HG02623 (cell line): ENCODE results near the gene SLC5A4.
"Not testable (repeated sequence)": the region's sequence is repeated elsewhere in the genome, so short reads cannot be mapped to it uniquely, and the experiment has no call there.

Source experiments
- ATAC-seq: cut with Tn5 transposase; IDR thresholded peaks from one replicate; pipeline ENCODE4 v1.9.1; 2021; ENCODE audit warnings: moderate library complexity; ENCODE audit not compliant: unreplicated experiment

Gene SLC5A4

DNA sequence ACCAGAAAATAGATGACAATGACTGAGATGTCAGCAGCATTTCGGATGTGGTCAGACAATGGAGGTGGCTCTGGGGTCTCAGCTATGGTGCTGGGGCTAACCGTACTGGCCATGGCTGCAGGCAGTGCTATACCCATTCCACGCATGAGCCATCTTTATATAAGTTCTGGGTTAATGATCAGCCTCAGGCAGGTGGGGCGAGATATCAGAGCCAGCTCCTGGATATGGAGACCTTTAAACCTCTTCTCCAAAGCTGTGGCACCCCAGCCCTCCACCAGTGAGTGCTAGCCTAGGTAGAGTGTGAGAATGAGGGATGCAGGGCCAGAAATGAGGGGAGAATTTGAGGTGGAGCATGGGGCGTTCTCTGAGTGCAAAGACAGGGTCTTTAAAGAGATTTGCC, at the start of gene SLC5A4:
Gene SLC5A4 (minus strand): TSS at position 131 of the 400 bp plus-strand sequence. CDS start 18 bp downstream, at position 113.
- no peak for ATAC-seq

DNA sequence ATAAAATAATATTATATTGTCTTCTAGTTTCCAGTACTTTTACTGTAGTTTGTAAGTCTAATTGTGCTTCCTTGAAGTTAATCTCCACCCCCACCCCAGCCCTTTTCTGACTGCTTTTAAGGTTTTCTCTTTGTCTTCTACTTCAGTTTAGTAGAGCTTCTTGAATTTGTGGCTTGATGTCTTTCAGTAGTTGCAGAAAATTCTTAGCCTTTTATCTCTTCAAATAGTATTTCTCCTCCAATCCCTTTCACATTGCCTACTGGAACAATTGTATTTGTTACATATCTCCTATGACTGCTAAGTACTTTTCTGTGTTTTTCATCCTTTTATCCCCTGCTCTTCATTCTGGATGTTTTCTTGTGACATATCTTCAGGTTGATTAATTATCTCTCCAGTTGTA, 38.8 kb upstream of the SLC5A4 start:
- not testable (repeated sequence) for ATAC-seq

DNA sequence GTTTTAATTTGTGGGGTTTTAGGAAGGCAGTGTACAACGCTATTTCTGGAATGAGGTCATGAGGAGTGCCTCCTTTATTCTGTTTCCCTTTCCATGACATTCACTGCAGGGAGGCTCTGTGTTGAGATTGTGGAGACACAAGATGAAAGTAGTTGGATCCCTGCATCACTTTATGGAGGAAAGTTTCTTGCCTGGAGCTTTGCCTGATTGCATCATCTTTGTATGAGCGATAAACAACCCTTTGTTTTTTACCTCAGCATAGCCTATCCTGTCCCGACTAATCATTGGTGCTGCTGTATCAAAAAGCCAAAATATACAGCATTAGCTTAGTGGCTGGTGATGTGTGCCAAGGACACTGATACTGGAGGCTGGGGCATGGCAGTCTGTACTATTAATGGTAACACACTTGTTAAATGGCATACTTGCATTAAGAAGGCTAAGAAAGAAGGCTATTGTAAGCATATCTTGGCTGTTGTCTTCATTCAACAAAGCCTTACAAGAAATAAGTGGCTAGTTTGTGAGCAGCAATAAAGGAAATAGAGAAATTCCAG, 31.2 kb upstream of the SLC5A4 start:
- no peak for ATAC-seq

DNA sequence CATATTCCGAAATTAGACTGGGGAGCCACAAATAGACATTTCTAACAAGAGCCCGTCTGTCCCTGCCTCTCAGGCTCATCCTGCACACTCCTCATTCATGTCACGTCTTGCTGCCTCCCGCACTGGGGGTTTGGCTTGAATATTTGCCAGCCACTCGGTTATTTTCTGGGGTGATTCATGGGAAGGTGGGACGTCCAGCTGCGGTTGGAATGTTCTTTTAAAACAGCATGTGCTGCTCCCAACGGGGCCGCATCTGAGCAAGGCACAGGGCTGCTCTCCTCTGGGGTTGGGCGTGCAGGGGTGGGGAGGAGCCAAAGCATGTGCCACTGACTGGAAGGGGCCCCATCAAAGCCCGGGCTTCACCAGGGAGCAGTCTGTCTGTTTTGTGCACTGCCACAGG, 25.9 kb upstream of the SLC5A4 start:
- no peak for ATAC-seq

DNA sequence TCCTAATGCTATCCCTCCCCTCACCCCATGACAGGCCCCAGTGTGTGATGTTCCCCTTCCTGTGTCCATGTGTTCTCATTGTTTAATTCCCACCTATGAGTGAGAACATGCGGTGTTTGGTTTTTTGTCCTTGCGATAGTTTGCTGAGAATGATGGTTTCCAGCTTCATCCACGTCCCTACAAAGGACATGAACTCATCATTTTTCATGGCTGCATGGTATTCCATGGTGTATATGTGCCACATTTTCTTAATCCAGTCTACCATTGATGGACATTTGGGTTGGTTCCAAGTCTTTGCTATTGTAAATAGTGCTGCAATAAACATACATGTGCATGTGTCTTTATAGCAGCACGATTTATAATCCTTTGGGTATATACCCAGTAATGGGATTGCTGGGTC, 20.2 kb upstream of the SLC5A4 start:
- ATAC-seq, result not testable (repeated sequence)

DNA sequence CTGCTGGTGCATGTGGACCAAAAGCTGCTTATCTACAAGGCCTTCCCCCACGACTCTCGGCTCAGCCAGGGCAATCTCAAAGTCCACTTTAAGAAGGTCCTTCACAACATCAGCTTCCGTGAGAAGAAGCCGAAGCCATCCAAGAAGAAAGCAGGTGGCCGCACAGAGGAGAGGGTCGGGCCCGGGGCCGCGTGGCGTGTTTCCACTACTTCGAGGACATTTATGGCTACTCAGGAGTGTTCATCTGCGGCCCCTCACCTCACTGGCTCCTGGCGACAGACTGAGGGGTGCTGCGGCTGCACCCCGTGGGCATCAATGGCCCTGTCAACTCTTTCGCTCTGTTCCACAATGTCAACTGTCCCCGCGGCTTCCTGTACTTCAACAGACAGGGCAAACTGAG, 16.2 kb upstream of the SLC5A4 start:
- no peak for ATAC-seq

DNA sequence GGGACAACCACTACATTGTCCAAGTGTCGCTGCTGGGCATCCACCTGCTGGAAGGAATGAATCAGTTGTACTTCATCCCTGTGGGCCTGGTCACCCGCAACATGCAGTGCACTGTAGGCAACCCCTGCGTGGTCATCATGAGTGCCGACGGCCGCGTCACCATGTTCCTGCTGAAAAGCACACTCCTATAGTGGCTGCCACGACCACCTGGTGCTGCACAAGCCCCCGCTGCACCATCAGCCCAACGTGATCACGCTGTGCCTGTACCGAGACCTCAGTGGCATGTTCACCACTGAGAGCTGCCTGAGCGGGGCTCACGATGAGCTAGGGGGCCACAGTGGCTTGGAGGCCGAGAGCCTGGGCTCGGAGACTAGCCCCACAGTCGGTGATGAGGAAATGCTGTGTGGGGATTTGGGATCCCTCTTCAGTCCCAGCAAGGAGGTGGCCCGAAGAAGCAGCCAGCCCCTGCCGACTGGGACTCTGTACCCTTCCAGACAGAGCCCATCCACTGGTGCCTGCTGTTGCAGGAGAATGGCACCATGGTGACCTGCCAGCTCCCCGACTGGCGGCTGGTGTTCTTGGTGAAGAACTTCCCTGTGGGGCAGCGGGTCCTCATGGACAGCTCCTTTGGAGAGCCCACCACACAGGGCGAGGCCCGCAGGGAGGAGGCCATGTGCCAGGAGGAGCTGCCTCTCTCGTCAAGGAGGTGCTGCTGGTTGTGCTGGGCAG, 15.7 kb upstream of the SLC5A4 start:
- no peak for ATAC-seq

DNA sequence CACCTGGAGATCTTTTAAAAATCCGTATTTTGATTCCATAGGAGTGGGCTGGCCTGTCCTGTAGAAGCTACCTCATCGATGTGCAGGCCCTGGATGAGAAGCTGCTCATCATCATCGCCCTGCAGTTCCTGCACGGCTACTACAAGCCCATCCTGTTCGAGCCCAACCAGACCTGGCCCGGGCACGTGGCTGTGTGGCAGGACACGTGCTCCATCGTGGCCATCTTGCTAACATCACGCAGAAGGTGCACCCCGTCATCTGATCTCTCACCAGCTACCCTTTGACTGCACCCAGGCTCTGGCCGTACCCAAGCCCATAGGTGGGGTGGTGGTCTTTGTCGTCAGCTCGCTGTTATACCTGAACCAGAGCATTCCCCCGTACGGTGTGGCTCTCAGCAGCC, 14.2 kb upstream of the SLC5A4 start:
- ATAC-seq, result no peak

DNA sequence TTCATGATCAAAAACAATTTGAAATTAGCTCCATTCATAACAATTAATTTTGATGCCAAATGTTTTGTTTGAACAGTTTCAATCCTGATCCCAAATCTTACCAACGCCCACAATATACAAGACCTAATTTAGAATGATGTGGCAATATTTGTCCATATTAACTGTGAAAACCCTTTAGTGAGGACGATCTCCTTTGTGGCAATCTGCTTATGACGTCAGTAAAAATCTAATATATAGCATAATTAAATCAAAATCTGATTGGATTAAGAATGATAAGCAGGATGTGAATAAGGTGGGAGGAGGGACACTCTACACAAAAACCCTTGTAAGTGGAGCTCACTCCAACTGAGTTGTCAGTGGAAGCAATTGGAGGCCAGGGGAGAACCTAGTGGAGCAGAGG, 11.9 kb upstream of the SLC5A4 start:
- no peak for ATAC-seq

DNA sequence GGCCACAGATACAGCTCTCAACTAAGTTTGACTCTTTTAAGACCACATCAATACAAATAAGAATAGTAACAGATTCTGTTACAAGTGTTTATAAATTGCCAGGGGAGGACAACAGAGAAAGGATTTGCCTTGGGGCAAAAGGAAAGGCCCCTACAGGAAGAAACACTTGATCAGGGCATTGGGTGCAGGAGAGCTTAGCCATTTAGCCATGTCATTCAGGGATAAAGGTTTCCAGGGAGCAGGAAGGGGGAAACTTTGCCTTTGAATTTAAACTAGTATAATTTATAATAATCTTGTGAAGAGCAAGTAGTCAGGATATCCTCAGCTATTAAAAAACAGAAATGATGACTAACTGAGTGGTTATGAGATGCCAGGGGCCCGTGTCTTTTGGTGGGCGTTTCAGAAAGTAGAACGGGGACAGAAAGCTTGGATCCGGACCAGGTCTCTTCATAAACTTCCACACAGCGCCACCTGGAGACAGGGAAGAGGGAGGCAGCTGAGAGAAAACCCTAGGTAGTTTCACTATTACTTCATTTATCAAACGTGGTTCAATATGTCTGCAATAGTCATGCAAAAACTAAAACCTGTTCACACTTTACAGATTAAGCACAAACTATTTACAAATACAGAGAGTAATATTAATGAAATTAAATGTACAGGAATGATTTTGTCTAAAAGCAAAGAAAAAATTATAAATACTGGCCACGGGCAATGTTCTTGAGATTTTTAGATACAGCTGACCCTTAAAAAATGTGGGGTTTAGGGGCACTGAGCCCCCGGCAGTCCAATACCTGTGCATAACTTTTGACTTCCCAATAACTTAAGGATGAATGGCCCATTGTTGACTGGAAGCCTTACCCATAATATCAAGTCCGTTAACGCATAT, 11.0 kb upstream of the SLC5A4 start:
- ATAC-seq, result no peak

DNA sequence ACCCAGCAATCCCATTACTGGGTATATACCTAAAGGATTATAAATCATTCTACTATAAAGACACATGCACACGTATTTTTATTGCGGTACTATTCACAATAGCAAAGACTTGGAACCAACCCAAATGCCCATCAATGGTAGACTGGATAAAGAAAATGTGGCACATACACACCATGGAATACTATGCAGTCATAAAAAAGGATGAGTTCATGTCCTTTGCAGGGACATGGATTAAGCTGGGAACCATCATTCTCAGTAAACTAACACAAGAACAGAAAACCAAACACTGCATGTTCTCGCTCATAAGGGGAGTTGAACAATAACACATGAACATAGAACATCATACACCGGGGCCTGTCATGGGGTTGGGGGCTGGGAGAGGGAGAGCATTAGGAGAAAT, 8.5 kb upstream of the SLC5A4 start:
- ATAC-seq, result not testable (repeated sequence)

DNA sequence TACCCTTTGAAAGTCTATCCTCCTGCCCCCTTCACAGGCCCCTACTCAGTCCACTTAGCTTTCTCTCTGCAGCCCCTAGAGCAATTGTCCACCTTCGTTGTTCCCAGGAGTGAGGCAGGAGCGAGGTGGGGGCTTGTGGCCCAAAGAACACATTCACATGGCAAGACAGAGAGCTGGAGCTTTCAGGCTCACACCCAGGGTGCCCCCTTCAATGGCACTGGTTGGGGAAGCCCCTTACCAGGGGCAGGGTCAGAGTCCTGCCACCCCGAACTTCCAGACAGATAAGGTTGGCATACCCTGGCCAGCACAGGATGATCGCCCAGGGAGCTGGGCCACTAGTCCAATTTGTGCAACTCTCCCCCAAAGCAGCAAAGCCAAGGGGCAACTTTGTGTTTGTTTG, 6.2 kb upstream of the SLC5A4 start:
- ATAC-seq, result no peak

DNA sequence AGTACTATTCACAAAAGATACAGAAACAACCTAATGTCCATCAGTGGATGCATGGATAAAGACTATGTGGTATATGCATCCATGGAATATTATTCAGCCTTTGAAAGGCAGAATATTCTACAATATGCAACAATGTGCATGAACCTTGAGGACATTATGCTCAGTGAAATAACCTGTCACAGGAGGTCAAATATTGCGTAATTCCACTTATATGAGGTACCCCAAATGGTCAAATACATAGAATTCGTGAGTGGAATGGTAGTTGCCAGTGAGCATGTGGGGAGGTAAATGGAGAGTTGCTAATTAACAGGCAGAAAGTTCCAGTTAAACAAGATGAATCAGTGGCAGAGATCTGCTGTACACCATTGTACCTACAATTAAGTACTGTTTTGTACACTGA, 3.6 kb upstream of the SLC5A4 start:
- ATAC-seq, result no peak

DNA sequence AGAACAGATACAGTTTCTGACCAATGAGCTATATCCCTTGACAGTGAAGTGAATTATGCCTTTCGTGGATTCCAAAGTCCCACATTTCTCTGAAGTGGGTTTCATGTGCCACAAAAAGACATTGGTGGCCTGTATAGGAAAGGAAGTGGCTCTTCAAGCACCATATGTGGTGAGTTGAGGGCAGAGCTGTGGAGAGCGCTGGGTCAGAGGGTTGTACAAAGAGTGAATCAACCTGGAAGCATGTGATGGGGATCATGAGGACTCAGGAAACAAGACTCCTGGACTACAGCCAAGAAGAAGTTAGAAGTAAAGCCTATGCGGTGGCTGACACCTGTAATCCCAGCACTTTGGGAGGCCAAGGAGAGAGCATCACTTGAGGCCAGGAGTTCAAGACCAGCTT, 579 bp upstream of the SLC5A4 start:
- no peak for ATAC-seq

DNA sequence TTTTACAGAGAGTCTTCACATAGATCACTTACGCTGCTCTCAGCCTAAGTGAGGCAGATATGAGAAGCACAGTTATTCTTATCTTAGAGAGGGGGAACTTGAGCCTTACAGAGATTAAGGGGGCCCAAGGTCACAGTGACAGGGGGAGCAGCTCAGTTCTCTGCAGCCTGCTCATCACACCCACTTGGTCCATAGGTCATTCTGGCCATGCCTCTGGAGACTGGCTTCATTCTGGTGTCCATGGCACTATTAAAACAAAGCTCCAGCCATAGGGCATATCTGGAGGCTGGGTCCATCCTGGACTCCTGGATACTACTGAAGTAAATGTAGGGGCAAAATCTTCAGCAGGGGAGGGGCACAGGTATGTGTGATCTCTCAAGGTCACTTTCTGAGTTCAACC, 5.9 kb downstream of the SLC5A4 start:
- no peak for ATAC-seq

DNA sequence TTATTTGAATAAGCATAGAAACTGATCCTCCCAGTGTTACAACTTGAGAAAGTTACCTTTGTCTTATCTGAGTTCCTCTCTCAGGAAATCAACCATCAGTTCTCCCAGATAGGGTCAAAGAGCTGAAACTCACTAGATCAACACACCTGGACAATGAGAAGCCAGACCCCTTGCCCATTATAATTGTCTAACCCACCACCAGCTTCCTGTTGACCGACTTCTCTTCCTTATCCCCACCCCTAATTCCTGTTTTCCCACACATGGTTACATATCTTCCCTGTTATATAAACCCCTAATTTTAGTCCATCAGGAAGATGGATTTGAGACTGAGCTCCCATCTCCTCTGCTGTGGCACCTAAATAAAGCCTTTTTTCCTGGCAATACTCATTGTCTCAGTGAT, 6.9 kb downstream of the SLC5A4 start:
- ATAC-seq, result no peak

DNA sequence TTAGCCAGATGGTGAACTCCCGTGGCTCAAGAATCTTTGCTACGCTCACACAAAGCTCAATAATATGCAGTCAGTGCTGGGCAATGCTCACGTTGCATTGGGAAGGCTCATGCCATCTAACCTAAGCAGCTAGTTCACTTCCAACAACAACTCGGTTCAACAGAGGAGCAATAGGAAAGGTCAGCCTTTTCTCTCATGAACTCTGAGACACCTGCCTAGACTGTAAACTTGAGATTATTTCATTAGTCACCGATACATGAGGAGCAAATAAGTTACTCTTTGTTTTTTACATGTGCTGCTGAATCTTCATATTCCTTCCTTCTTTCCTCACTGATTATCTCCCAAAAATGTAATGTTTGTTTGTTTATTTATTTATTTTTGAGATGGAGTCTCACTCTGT, 9.0 kb downstream of the SLC5A4 start:
- no peak for ATAC-seq

DNA sequence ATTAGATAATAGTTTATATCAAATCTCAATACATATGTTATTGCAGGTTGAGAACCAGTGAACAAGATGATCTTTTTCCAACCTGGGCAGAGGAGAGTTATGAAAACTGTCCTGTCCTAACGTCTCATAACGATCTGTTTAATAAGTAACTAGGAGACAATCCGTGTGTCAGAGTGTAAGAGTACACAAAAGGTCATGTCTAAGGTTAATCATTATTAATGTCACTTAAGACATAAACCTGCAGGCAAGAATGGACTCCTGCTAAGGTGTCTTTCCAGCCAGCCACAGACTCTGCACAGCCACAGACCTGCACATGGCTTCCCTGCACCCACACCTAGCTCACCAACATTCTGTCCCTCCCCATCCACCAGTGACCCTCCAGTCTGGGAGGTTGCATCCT, 10.1 kb downstream of the SLC5A4 start:
- no peak for ATAC-seq

DNA sequence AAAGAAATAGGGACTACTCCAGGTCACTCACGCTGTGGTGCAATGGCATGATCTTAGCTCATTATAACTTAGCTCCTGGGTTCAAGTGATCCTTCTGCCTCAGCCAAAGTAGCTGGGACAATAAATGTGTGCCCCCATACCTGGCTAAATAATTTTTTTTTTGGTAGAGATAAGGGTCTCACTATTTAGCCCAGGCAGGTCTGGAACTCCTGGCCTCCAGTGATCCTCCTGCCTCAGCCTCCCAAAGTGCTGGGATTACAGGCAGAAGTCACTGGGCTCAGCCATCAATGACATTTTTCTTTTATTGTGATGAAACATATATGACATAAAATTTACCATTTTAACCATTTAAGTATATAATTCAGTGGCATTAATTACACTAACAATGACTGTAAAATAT, 10.6 kb downstream of the SLC5A4 start:
- no peak for ATAC-seq

DNA sequence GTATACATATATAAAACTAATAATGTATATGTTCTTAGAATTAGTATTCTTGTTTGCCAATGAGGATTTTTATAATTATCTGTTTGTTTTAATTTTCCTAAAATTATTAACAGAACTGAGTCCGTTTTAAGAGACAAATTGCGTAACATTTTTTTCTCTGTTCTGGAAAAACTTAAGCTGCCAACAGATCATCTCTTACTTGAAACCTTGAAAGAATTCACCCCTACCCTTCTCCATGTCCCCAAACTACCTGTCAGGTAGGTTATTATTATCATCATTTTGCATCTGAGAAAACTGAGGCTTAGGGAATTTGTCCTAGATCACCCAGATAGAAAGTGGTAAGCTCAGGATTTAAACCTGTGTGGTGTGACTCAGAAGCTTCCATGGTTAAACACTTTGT, 14.7 kb downstream of the SLC5A4 start:
- no peak for ATAC-seq

DNA sequence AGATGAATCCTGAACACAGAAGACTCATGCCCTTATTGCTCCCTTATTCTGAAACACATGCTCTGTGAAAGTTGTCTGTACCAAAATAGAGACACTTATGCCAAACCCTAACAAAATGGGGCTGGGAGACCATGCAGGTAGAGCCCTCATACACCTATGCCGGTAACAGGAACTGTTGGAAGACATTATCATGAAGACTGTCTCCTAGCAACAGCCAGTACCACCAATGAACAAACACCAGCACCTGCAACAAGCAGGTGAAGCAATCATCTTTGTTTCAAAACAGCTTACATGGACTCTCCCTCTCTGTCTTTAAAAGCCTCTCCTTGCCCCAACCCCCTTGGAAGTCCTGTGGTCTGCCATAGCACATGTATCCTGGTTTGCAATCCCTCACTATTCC, 17.2 kb downstream of the SLC5A4 start:
- ATAC-seq, result no peak

DNA sequence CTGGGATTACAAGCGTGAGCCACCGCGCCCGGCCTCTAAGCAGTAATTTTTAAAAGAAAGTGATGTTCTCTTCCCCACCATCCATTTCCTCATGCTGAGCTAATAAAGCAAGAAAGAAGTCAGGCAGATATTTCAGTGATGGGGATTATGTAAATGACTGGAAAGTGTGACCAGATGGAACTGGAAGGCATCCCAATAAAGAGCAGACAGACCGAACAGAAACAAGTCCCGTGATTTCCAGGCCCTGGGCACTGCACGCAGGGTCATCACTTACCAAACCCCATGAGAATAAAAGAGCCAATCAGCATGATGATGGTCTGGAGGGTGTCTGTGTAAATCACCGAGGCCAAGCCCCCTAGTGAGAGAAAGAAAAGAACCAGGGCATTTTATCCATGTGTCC, 18.2 kb downstream of the SLC5A4 start:
- ATAC-seq, result no peak
